Endodermal cell (in vitro differentiated cells): ENCODE data around the gene MAP3K5. TPM values are rescaled to one million over a fixed set of nuclear protein-coding genes. Genes with fewer than 3 reads are reported as not detected.

Source experiments
- DNase-seq: peaks from one replicate; pipeline ENCODE4 v3.0.0-alpha.2; 2017
- H3K27ac ChIP-seq: 2 replicates; pipeline ENCODE4 v1.5.1; 2013; ENCODE audit warnings: mild to moderate bottlenecking, low read depth, low read length, moderate library complexity
- H3K27me3 ChIP-seq: 2 replicates; pipeline ENCODE4 v1.6.1; 2013; ENCODE audit warnings: mild to moderate bottlenecking, low read length, moderate library complexity; ENCODE audit not compliant: insufficient read depth, control insufficient read depth, poor library complexity, severe bottlenecking
- H3K36me3 ChIP-seq: 2 replicates; pipeline ENCODE4 v1.7.0; 2013; ENCODE audit warnings: mild to moderate bottlenecking, low read length, moderate library complexity; ENCODE audit not compliant: control insufficient read depth, insufficient read depth
- H3K4me1 ChIP-seq: one replicate; pipeline ENCODE4 v1.7.0; 2013; ENCODE audit warnings: low read length; ENCODE audit not compliant: control insufficient read depth, insufficient read depth
- H3K4me3 ChIP-seq: 2 replicates; pipeline ENCODE4 v1.5.1; 2013; ENCODE audit warnings: mild to moderate bottlenecking, low read length, moderate library complexity
- H3K9ac ChIP-seq: 2 replicates; pipeline ENCODE4 v1.6.1; 2013; ENCODE audit warnings: mild to moderate bottlenecking, low read length, moderate library complexity; ENCODE audit not compliant: poor library complexity, severe bottlenecking; ENCODE audit errors: extremely low read depth
- H3K9me3 ChIP-seq: 2 replicates; pipeline ENCODE4 v1.6.1; 2013; ENCODE audit warnings: mild to moderate bottlenecking, low read length, moderate library complexity; ENCODE audit not compliant: control insufficient read depth
- H3K27ac Mint-ChIP-seq: 2 replicates; pipeline ENCODE4 v1.8.0; 2020; ENCODE audit warnings: mixed read lengths
- H3K27me3 Mint-ChIP-seq: 2 replicates; pipeline ENCODE4 v1.8.0; 2021; ENCODE audit warnings: mild to moderate bottlenecking, mixed read lengths; ENCODE audit not compliant: insufficient read depth
- H3K36me3 Mint-ChIP-seq: 2 replicates; pipeline ENCODE4 v1.8.0; 2020; ENCODE audit warnings: low read depth, mixed read lengths
- H3K4me1 Mint-ChIP-seq: 2 replicates; pipeline ENCODE4 v1.8.0; 2020; ENCODE audit warnings: mixed read lengths
- H3K4me3 Mint-ChIP-seq: 2 replicates; pipeline ENCODE4 v1.8.0; 2020; ENCODE audit warnings: mild to moderate bottlenecking, moderate library complexity, mixed read lengths
- H3K9me3 Mint-ChIP-seq: 2 replicates; pipeline ENCODE4 v1.8.0; 2020; ENCODE audit warnings: mild to moderate bottlenecking, mixed read lengths
- WGBS, 2 experiments: methylation state at CpG; one replicate each; pipeline versions ENCODE4 v1.1.5 to v1.1.7; 2013; ENCODE audit warnings: missing lambda C conversion rate in 2 of 2, mixed read lengths in 1 of 2; ENCODE audit not compliant: insufficient coverage in 1 of 2, insufficient read length in 1 of 2; 5-methylcytosine and 5-hydroxymethylcytosine counted together
- total RNA-seq, 2 donors: library from RNA; stranded (reverse); fragmentation: NEBNext Ultra II Directional in 1 of 2; extraction: Animal tissue kit (Norgen Biotek cat#: 25700) in 1 of 2; gene quantifications; 2 replicates in 1 of 2; 3 replicates in 1 of 2; pipeline ENCODE4 v1.2.1, GENCODE V29; 2021
- TF ChIP-seq, protein P1 (sequence below): fragments of 200-600 bp; sonication (generic); conservative IDR thresholded peaks from 2 replicates; pipeline ENCODE4 v1.5.0; 2021; ENCODE audit warnings: antibody characterized with exemption, mild to moderate bottlenecking

MAP3K5 gene
- total RNA-seq, 2 donors from 2014 or later: 1.6 to 3.4 TPM

GRCh38 chr6:136738692-136739057 is 53.6 kb downstream of the MAP3K5 start:
- Mint-ChIP-seq H3K4me1 (peaks cover 39% of the 10 kb centered on the region), H3K36me3 (no peaks in the 10 kb centered on the region), H3K27me3 (no peaks in the 10 kb centered on the region), H3K9me3 (no peaks in the 10 kb centered on the region), H3K4me3 (no peak overlapping the region), H3K27ac (no peak overlapping the region)
- Histone ChIP-seq H3K9me3 (no peaks in the 10 kb centered on the region), H3K9ac (no peak overlapping the region), H3K27ac (no peak overlapping the region), H3K4me1 (peaks cover 6% of the 10 kb centered on the region), H3K36me3 (no peaks in the 10 kb centered on the region), H3K27me3 (no peaks in the 10 kb centered on the region), H3K4me3 (no peak overlapping the region)
- no peak for DNase-seq
- WGBS, 2 experiments: 88 to 100% methylated on average over 1 to 6 of the region's 6 CpGs
- TF ChIP-seq, protein P1, sequence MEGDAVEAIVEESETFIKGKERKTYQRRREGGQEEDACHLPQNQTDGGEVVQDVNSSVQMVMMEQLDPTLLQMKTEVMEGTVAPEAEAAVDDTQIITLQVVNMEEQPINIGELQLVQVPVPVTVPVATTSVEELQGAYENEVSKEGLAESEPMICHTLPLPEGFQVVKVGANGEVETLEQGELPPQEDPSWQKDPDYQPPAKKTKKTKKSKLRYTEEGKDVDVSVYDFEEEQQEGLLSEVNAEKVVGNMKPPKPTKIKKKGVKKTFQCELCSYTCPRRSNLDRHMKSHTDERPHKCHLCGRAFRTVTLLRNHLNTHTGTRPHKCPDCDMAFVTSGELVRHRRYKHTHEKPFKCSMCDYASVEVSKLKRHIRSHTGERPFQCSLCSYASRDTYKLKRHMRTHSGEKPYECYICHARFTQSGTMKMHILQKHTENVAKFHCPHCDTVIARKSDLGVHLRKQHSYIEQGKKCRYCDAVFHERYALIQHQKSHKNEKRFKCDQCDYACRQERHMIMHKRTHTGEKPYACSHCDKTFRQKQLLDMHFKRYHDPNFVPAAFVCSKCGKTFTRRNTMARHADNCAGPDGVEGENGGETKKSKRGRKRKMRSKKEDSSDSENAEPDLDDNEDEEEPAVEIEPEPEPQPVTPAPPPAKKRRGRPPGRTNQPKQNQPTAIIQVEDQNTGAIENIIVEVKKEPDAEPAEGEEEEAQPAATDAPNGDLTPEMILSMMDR: no peak

DNA sequence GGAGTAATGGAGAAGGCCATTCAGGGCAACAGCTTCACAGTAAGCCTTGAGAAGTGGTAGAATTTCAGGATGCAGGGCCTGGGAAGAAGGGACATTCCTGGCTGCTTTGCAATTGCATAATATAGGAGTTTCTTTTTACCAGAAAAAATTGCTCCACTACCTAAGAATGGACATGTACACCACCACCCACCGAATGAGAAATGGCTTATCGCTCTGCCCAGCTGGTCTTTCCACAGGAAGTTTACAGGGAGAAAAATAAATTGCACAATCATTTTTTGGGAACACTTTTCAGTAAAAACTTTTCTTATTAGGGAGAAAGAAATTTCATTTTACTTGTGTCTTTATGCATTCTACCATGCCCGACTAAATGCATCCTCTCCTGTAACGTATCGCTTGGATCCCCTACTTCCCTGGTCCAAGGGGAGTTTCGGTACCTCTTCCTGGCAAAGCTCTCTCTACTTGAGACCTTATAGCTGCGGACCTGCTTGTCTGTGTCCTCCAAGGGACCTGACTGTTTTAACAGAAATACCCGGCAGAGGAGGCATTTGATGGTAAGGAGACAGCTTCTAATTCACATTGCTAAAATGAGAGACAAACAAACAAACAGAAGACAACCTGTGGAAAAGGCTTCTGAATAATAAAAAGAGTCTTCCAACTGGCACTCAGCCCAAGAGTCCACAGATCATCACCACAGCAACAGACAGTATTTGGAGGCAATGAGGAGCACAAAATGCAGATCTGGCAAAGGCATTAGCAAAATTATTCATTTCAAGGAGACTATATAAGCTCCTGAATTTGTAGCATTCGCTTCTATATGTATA is 54.2 kb downstream of the MAP3K5 start:
- no peaks in the 10 kb centered on the region for H3K36me3 Mint-ChIP-seq
- no peak overlapping the region for H3K27ac Mint-ChIP-seq
- 93 to 94% methylated on average over 5 to 9 of the region's 9 CpGs for WGBS, 2 experiments
- H3K4me1 Mint-ChIP-seq: peaks cover 39% of the 10 kb centered on the region
- H3K9ac ChIP-seq: no peak overlapping the region
- peaks cover 6% of the 10 kb centered on the region for H3K4me1 ChIP-seq
- no peaks in the 10 kb centered on the region for H3K9me3 Mint-ChIP-seq
- TF ChIP-seq, protein P1: no peak
- no peak overlapping the region for H3K4me3 ChIP-seq
- H3K36me3 ChIP-seq: no peaks in the 10 kb centered on the region
- no peak for DNase-seq
- H3K4me3 Mint-ChIP-seq: no peak overlapping the region
- no peaks in the 10 kb centered on the region for H3K27me3 Mint-ChIP-seq
- H3K27ac ChIP-seq: no peak overlapping the region
- H3K9me3 ChIP-seq: no peaks in the 10 kb centered on the region
- H3K27me3 ChIP-seq: no peaks in the 10 kb centered on the region

DNA sequence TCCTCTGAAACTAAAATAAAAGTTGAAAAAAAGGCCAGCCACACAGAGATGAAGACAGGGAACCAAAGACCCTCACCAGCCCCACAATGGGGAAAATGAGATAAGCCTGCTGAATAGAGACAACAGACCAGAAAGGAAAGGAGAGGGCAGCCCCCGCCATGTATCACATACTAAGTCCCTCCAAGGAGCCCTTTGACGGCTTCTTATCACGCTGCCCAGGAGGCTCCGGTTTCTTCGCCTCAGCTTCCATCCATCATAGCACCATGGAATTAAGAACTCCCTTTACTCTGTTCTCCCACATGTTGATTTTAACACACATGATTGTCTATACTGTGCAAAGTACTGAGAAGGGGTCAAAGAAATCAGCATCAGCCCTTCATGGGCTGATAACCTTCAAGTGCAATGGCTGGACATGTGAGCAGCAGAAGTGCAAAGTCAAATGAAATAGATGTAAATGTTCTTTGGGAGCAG is 54.9 kb downstream of the MAP3K5 start:
- peaks cover 39% of the 10 kb centered on the region for H3K4me1 Mint-ChIP-seq
- H3K36me3 ChIP-seq: no peaks in the 10 kb centered on the region
- peak; percentile 67 for DNase-seq
- WGBS, 2 experiments: 89% methylated on average over 5 of the region's 5 CpGs; no CpG with 5 or more reads in 1 of the 2 experiments
- H3K4me1 ChIP-seq: peaks cover 6% of the 10 kb centered on the region
- H3K36me3 Mint-ChIP-seq: no peaks in the 10 kb centered on the region
- H3K9ac ChIP-seq: no peak overlapping the region
- H3K4me3 ChIP-seq: no peak overlapping the region
- H3K27me3 Mint-ChIP-seq: no peaks in the 10 kb centered on the region
- H3K9me3 Mint-ChIP-seq: no peaks in the 10 kb centered on the region
- no peak overlapping the region for H3K27ac Mint-ChIP-seq
- no peaks in the 10 kb centered on the region for H3K27me3 ChIP-seq
- no peak overlapping the region for H3K27ac ChIP-seq
- TF ChIP-seq, protein P1: no peak
- no peak overlapping the region for H3K4me3 Mint-ChIP-seq
- no peaks in the 10 kb centered on the region for H3K9me3 ChIP-seq
